Kidney (tissue), 14 donors: ENCODE measurements around the gene ME2. TPM values are rescaled to one million over a fixed set of nuclear protein-coding genes. Genes with fewer than 3 reads are reported as not detected.
"Not testable (repeated sequence)": the region's sequence is repeated elsewhere in the genome, so short reads cannot be mapped to it uniquely, and the experiment has no call there.

Experiments used
- DNase-seq, 5 donors: peaks; one replicate each; pipeline ENCODE4 v3.0.0-alpha.2; 2013 to 2020
- FAIRE-seq: peaks from 2 replicates; lab custom pipeline; 2012; peaks lifted over from hg19 to GRCh38; lab: Jason Lieb, UNC
- H3K27ac ChIP-seq, 2 donors: one replicate each; pipeline ENCODE4 v1.7.0; 2013; ENCODE audit warnings: low read depth in 2 of 2, low read length in 2 of 2, inconsistent platforms in 1 of 2
- H3K27me3 ChIP-seq: one replicate; pipeline ENCODE4 v1.7.1; 2013; ENCODE audit warnings: low read length, inconsistent platforms; ENCODE audit not compliant: control insufficient read depth, insufficient read depth
- H3K36me3 ChIP-seq, 3 donors: one replicate each; pipeline versions ENCODE4 v1.7.0 to v1.7.1; 2013; ENCODE audit warnings: low read length in 3 of 3, control low read depth in 1 of 3, inconsistent platforms in 1 of 3; ENCODE audit not compliant: insufficient read depth in 3 of 3, control insufficient read depth in 2 of 3
- H3K4me1 ChIP-seq, 3 donors: one replicate each; pipeline versions ENCODE4 v1.7.0 to v1.7.1; 2013; ENCODE audit warnings: low read length in 3 of 3, inconsistent platforms in 1 of 3, low read depth in 1 of 3; ENCODE audit not compliant: control insufficient read depth in 2 of 3, insufficient read depth in 2 of 3
- H3K4me3 ChIP-seq, 3 donors: one replicate each; pipeline versions ENCODE4 v1.7.0 to v1.8.1; 2013; ENCODE audit warnings: low read length in 3 of 3, control low read depth in 1 of 3, inconsistent platforms in 1 of 3
- H3K9ac ChIP-seq, 3 donors: one replicate each; pipeline versions ENCODE4 v1.7.0 to v1.7.1; 2013; ENCODE audit warnings: low read length in 3 of 3, control low read depth in 1 of 3, inconsistent platforms in 1 of 3
- H3K9me3 ChIP-seq, 3 donors: one replicate each; pipeline versions ENCODE4 v1.7.0 to v1.7.1; 2013; ENCODE audit warnings: low read length in 3 of 3, control low read depth in 1 of 3, inconsistent platforms in 1 of 3; ENCODE audit not compliant: control insufficient read depth in 2 of 3, insufficient read depth in 1 of 3
- intact Hi-C: fragments of 100-400 bp; cut with DNase I; formaldehyde crosslinking; loops from one replicate; pipeline ENCODE4 v1.11.1; 2022
- polyA plus RNA-seq: library from polyadenylated mRNA; stranded (reverse); fragments of 350-450 nt; fragmentation: Illumina TruSeq; extraction: RNeasy Lipid Tissue Mini Kit (QIAGEN cat#74804); gene quantifications from one replicate; pipeline ENCODE4 v1.2.3, GENCODE V29; 2014; ENCODE audit warnings: low read depth, low replicate concordance; ENCODE audit not compliant: insufficient read depth
- total RNA-seq: library from RNA; stranded (reverse); fragmentation: NEBNext Ultra II Directional; extraction: Animal tissue kit (Norgen Biotek cat#: 25700); gene quantifications from one replicate; pipeline ENCODE4 v1.2.1, GENCODE V29; 2021
- TF ChIP-seq, protein P1 (sequence below): IDR thresholded peaks from 3 replicates; pipeline ENCODE4 v1.5.1; 2012; ENCODE audit warnings: mild to moderate bottlenecking, moderate library complexity, borderline replicate concordance; ENCODE audit not compliant: insufficient read depth; ENCODE audit errors: extremely low read depth
- donor health status: control.
- donor health status: control.
- donor health status: control.
- donor health status: control.
- donor health status: control.
- donor health status: DM: yes; HTN: yes; CAD: no.
- donor health status: Normal renal cell carcinoma (clear cell type).

The ME2 gene
- total and polyA plus RNA-seq, 2 donors from 2014 or later, result 20.5 to 32.8 TPM

GRCh38 chr18:50877545-50878265 is 1.2 kb upstream of the ME2 start:
- TF ChIP-seq, protein P1, sequence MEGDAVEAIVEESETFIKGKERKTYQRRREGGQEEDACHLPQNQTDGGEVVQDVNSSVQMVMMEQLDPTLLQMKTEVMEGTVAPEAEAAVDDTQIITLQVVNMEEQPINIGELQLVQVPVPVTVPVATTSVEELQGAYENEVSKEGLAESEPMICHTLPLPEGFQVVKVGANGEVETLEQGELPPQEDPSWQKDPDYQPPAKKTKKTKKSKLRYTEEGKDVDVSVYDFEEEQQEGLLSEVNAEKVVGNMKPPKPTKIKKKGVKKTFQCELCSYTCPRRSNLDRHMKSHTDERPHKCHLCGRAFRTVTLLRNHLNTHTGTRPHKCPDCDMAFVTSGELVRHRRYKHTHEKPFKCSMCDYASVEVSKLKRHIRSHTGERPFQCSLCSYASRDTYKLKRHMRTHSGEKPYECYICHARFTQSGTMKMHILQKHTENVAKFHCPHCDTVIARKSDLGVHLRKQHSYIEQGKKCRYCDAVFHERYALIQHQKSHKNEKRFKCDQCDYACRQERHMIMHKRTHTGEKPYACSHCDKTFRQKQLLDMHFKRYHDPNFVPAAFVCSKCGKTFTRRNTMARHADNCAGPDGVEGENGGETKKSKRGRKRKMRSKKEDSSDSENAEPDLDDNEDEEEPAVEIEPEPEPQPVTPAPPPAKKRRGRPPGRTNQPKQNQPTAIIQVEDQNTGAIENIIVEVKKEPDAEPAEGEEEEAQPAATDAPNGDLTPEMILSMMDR, result no peak
- DNase-seq (no peak), FAIRE-seq (no peak)
- peak overlapping the region in 2 of 3 donors; percentile 14 to 96 for H3K4me3 ChIP-seq
- H3K27ac ChIP-seq, result no peak overlapping the region
- H3K27me3 ChIP-seq, result no peaks in the 10 kb centered on the region
- intact Hi-C loops, result no loop called here
- no peaks in the 10 kb centered on the region for H3K36me3 ChIP-seq
- no peak overlapping the region for H3K9ac ChIP-seq
- no peaks in the 10 kb centered on the region for H3K9me3 ChIP-seq
- peaks cover 3 to 8% (median 6%) of the 10 kb centered on the region in 3 donors for H3K4me1 ChIP-seq

GRCh38 chr18:50879302-50880118 is 592 bp downstream of the ME2 start:
- Histone ChIP-seq H3K4me1 (peaks cover 3 to 8% (median 6%) of the 10 kb centered on the region in 3 donors), H3K9me3 (no peaks in the 10 kb centered on the region), H3K9ac (peak overlapping the region; percentile 61 to 71 (median 69)), H3K27me3 (no peaks in the 10 kb centered on the region), H3K27ac (peak overlapping the region; percentile 75 to 88), H3K36me3 (no peaks in the 10 kb centered on the region), H3K4me3 (peak overlapping the region; percentile 64 to 96 (median 81))
- TF ChIP-seq, protein P1, result no peak
- peak in 2 of 5 donors; percentile 65 to 66 for DNase-seq
- intact Hi-C loops, result no loop called here
- no peak for FAIRE-seq

DNA sequence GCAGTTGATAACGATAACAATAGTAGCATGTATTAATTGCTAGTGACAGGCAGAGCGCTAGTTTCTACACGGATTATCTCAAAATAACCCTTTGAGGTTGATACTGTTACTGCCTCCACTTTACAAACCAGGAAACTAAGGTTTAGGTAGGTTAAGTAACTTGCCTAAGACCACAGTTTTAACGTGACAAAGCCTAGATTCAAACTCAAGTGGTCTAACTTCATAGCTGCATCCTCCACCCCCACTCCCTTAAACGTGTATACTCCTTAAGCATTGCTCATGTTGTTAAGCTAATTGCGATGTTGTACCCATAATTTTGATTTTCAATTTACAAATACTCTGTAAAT is 1.2 kb downstream of the ME2 start:
- Histone ChIP-seq H3K27ac (no peak overlapping the region), H3K9me3 (no peaks in the 10 kb centered on the region), H3K36me3 (no peaks in the 10 kb centered on the region), H3K27me3 (no peaks in the 10 kb centered on the region), H3K4me3 (peak overlapping the region; percentile 64 to 96 (median 81)), H3K9ac (peak overlapping the region; percentile 61 to 71 (median 69)), H3K4me1 (peaks cover 3 to 8% (median 6%) of the 10 kb centered on the region in 3 donors)
- FAIRE-seq (no peak), DNase-seq (peak in 1 of 5 donors; percentile 12)
- intact Hi-C loops, result no loop called here
- TF ChIP-seq, protein P1, result no peak

- H3K9me3 ChIP-seq, H3K27ac ChIP-seq, H3K9ac ChIP-seq, H3K4me1 ChIP-seq, H3K4me3 ChIP-seq, DNase-seq, H3K27me3 ChIP-seq, intact Hi-C loops, H3K36me3 ChIP-seq, FAIRE-seq: not testable (repeated sequence)
Observed at GRCh38 chr18:50880944-50881343, 2.0 kb downstream of the ME2 start.
